A673 (cell line): ENCODE measurements around the gene KCNIP4. TPM values are rescaled to one million over a fixed set of nuclear protein-coding genes. Genes with fewer than 3 reads are reported as not detected.

Experiments
- BruUV-seq: library from RNA; stranded (reverse); fragments of 400-500 nt; replicated peaks from 2 replicates; lab custom pipeline; 2021; lab: Mats Ljungman, UMichigan
- CTCF ChIA-PET: fragments of 300-600 bp; sonication (Branson Sonifier 250); formaldehyde crosslinking; loops from one replicate; lab custom pipeline; 2022; ENCODE audit warnings: antibody characterized with exemption; lab: Charles Lee
- POLR2A ChIA-PET: fragments of 300-600 bp; sonication (Branson Sonifier 250); formaldehyde crosslinking; loops from one replicate; lab custom pipeline; 2022; ENCODE audit warnings: antibody characterized with exemption; ENCODE audit not compliant: low non-redundant PET; lab: Charles Lee
- DNase-seq: peaks from one replicate; pipeline ENCODE4 v3.0.0-alpha.2; 2015; ENCODE audit warnings: low spot score
- H3K27ac ChIP-seq: fragments of 200-600 bp; sonication (generic); 2 replicates; pipeline ENCODE4 v1.5.1; 2016; ENCODE audit warnings: mixed run types, low read depth, mild to moderate bottlenecking, mixed read lengths, antibody characterized with exemption, low read length; ENCODE audit not compliant: poor library complexity, severe bottlenecking
- H3K27me3 ChIP-seq: fragments of 200-600 bp; sonication (generic); replicated peaks from 2 replicates; pipeline ENCODE4 v1.6.1; 2017; ENCODE audit warnings: mixed run types, low read depth, mild to moderate bottlenecking, mixed read lengths, antibody characterized with exemption, low read length; ENCODE audit not compliant: insufficient read depth, poor library complexity
- H3K36me3 ChIP-seq: fragments of 200-600 bp; sonication (generic); 2 replicates; pipeline ENCODE4 v1.6.1; 2016; ENCODE audit warnings: mixed run types, mild to moderate bottlenecking, mixed read lengths, antibody characterized with exemption, low read length; ENCODE audit not compliant: insufficient read depth, poor library complexity, severe bottlenecking
- H3K4me1 ChIP-seq: fragments of 200-600 bp; sonication (generic); 2 replicates; pipeline ENCODE4 v1.6.1; 2017; ENCODE audit warnings: mixed run types, mild to moderate bottlenecking, mixed read lengths, antibody characterized with exemption, low read length; ENCODE audit not compliant: insufficient read depth, poor library complexity, severe bottlenecking
- H3K4me3 ChIP-seq: fragments of 200-600 bp; sonication (generic); 2 replicates; pipeline ENCODE4 v1.5.1; 2016; ENCODE audit warnings: low read depth, mixed run types, mild to moderate bottlenecking, mixed read lengths, low read length; ENCODE audit not compliant: poor library complexity, severe bottlenecking
- H3K9me3 ChIP-seq: fragments of 200-600 bp; sonication (generic); 2 replicates; pipeline ENCODE4 v1.6.1; 2016; ENCODE audit warnings: mixed run types, low read depth, mild to moderate bottlenecking, mixed read lengths, antibody characterized with exemption, low read length; ENCODE audit not compliant: poor library complexity, severe bottlenecking
- EZH2 ChIP-seq: fragments of 200-600 bp; sonication (generic); IDR thresholded peaks from 2 replicates; pipeline ENCODE4 v1.6.1; 2017; ENCODE audit warnings: borderline replicate concordance, low read depth, mild to moderate bottlenecking, mixed read lengths, antibody characterized with exemption, low read length; ENCODE audit not compliant: poor library complexity, severe bottlenecking
- intact Hi-C: fragments of 100-400 bp; cut with micrococcal nuclease; formaldehyde crosslinking; loops from one replicate; pipeline ENCODE4 v1.10.0; 2022; ENCODE audit not compliant: unreplicated experiment
- total RNA-seq: library from RNA; stranded (reverse); gene quantifications from 2 replicates; pipeline ENCODE4 v1.2.3, GENCODE V29; 2021
- TF ChIP-seq, protein P1 (sequence below): fragments of 300-800, 200-600 bp; sonication (generic); conservative IDR thresholded peaks from 2 replicates; pipeline ENCODE4 v1.5.1; 2017; ENCODE audit warnings: low read depth, mild to moderate bottlenecking, antibody characterized with exemption, low read length, moderate library complexity, mixed read lengths

Gene KCNIP4
- total RNA-seq, 1 experiment from 2014 or later: not detected

GRCh38 chr4:20723463-20723862, 1225.1 kb downstream of the KCNIP4 start:
- TF ChIP-seq, protein P1, sequence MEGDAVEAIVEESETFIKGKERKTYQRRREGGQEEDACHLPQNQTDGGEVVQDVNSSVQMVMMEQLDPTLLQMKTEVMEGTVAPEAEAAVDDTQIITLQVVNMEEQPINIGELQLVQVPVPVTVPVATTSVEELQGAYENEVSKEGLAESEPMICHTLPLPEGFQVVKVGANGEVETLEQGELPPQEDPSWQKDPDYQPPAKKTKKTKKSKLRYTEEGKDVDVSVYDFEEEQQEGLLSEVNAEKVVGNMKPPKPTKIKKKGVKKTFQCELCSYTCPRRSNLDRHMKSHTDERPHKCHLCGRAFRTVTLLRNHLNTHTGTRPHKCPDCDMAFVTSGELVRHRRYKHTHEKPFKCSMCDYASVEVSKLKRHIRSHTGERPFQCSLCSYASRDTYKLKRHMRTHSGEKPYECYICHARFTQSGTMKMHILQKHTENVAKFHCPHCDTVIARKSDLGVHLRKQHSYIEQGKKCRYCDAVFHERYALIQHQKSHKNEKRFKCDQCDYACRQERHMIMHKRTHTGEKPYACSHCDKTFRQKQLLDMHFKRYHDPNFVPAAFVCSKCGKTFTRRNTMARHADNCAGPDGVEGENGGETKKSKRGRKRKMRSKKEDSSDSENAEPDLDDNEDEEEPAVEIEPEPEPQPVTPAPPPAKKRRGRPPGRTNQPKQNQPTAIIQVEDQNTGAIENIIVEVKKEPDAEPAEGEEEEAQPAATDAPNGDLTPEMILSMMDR: no peak
- TF ChIP-seq EZH2: no peak
- no TSS peak for BruUV-seq
- H3K27me3 ChIP-seq: no peaks in the 10 kb centered on the region
- no peak for DNase-seq
- ChIA-PET CTCF (no interaction called here), POLR2A (no interaction called here)
- intact Hi-C loops: no loop called here
- H3K4me3 ChIP-seq: no peak overlapping the region
- no peaks in the 10 kb centered on the region for H3K9me3 ChIP-seq
- peaks cover 16% of the 10 kb centered on the region for H3K36me3 ChIP-seq
- no peaks in the 10 kb centered on the region for H3K4me1 ChIP-seq
- H3K27ac ChIP-seq: no peak overlapping the region

- Histone ChIP-seq H3K27ac (no peak overlapping the region), H3K4me1 (no peaks in the 10 kb centered on the region), H3K27me3 (no peaks in the 10 kb centered on the region), H3K4me3 (no peak overlapping the region), H3K9me3 (no peaks in the 10 kb centered on the region), H3K36me3 (peaks cover 11% of the 10 kb centered on the region)
- ChIA-PET POLR2A (no interaction called here), CTCF (no interaction called here)
- BruUV-seq: no TSS peak
- no peak for TF ChIP-seq EZH2
- TF ChIP-seq, protein P1: no peak
- DNase-seq: no peak
- intact Hi-C loops: no loop called here
These were observed 1225.6 kb downstream of the KCNIP4 start for GRCh38 chr4:20723019-20723418.

DNA sequence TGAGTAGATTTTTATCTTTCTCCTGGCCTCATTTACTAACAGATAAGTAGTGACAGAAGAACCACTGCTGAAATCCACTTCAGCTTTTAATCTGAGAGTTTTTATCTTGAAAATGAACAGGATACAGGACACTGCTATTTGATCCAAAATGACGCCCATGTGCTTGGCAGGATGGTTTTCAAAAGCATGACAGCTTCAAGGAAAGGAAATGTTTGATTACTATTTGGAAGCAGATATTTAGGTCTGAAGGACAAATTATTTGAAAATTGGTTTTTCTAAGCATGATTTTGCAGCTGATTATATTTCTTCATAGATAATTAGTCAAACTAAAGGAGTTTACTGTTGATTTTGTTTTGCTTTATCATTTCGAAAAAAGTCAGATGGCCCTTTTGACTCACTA, 1237.2 kb downstream of the KCNIP4 start:
- Histone ChIP-seq H3K27me3 (no peaks in the 10 kb centered on the region), H3K27ac (no peak overlapping the region), H3K4me3 (no peak overlapping the region), H3K9me3 (no peaks in the 10 kb centered on the region), H3K36me3 (peaks cover 47% of the 10 kb centered on the region), H3K4me1 (no peaks in the 10 kb centered on the region)
- intact Hi-C loops: no loop called here
- CTCF ChIA-PET: no interaction called here
- POLR2A ChIA-PET: no interaction called here
- no peak for DNase-seq
- BruUV-seq: no TSS peak
- no peak for TF ChIP-seq EZH2
- TF ChIP-seq, protein P1: no peak
